Hepatocyte (in vitro differentiated cells): ENCODE data around the gene RPP25. TPM values are rescaled to one million over a fixed set of nuclear protein-coding genes. Genes with fewer than 3 reads are reported as not detected.

Source experiments
- DNase-seq: peaks from one replicate; pipeline ENCODE4 v3.0.0-alpha.2; 2016; ENCODE audit warnings: low spot score
- H2AFZ ChIP-seq: fragments of 200-600 bp; sonication (generic); 2 replicates; pipeline ENCODE4 v1.6.0; 2016; ENCODE audit warnings: antibody characterized with exemption, mild to moderate bottlenecking
- H3K27ac ChIP-seq: fragments of 200-600 bp; sonication (generic); 2 replicates; pipeline ENCODE4 v1.5.1; 2016; ENCODE audit warnings: mild to moderate bottlenecking
- H3K27me3 ChIP-seq: fragments of 200-600 bp; sonication (generic); 2 replicates; pipeline ENCODE4 v1.6.1; 2016
- H3K36me3 ChIP-seq: fragments of 200-600 bp; sonication (generic); replicated peaks from 2 replicates; pipeline ENCODE4 v1.5.1; 2016; ENCODE audit warnings: low read depth; ENCODE audit not compliant: insufficient read depth
- H3K4me1 ChIP-seq: fragments of 200-600 bp; sonication (generic); 2 replicates; pipeline ENCODE4 v1.5.1; 2016; ENCODE audit warnings: mild to moderate bottlenecking, moderate library complexity; ENCODE audit not compliant: insufficient read depth
- H3K4me2 ChIP-seq: fragments of 200-600 bp; sonication (generic); 2 replicates; pipeline ENCODE4 v1.6.0; 2016
- H3K4me3 ChIP-seq: fragments of 200-600 bp; sonication (generic); 2 replicates; pipeline ENCODE4 v1.5.1; 2016; ENCODE audit warnings: mild to moderate bottlenecking
- H3K79me2 ChIP-seq: fragments of 200-600 bp; sonication (generic); 2 replicates; pipeline ENCODE4 v1.6.0; 2017; ENCODE audit warnings: mild to moderate bottlenecking
- H3K9me2 ChIP-seq: fragments of 200-600 bp; sonication (generic); replicated peaks from 2 replicates; pipeline ENCODE4 v1.6.0; 2017; ENCODE audit warnings: mild to moderate bottlenecking; ENCODE audit not compliant: insufficient read depth
- H3K9me3 ChIP-seq: fragments of 200-600 bp; sonication (generic); 2 replicates; pipeline ENCODE4 v1.5.1; 2016; ENCODE audit warnings: low read depth, mild to moderate bottlenecking
- H4K20me1 ChIP-seq: fragments of 200-600 bp; sonication (generic); 2 replicates; pipeline ENCODE4 v1.6.0; 2016; ENCODE audit warnings: mild to moderate bottlenecking; ENCODE audit not compliant: insufficient read depth, poor library complexity, severe bottlenecking
- EZH2 ChIP-seq: fragments of 200-600 bp; sonication (generic); IDR thresholded peaks from 2 replicates; pipeline ENCODE4 v1.6.1; 2016; ENCODE audit warnings: antibody characterized with exemption, mild to moderate bottlenecking, borderline replicate concordance
- EZH2phosphoT487 ChIP-seq: fragments of 200-600 bp; sonication (generic); IDR thresholded peaks from one replicate; pipeline ENCODE4 v1.6.1; 2018; ENCODE audit warnings: antibody characterized with exemption, mild to moderate bottlenecking, low read depth, moderate library complexity; ENCODE audit not compliant: unreplicated experiment, severe bottlenecking
- WGBS: methylation state at CpG from one replicate; pipeline ENCODE4 v1.1.6; 2016; ENCODE audit warnings: low lambda C conversion rate; ENCODE audit errors: missing lambda C conversion rate; 5-methylcytosine and 5-hydroxymethylcytosine counted together
- polyA plus RNA-seq: library from polyadenylated mRNA; unstranded; fragments of >200 nt; fragmentation: Nextera tagmentation; extraction: Ambion mirVana; gene quantifications from 2 replicates; pipeline ENCODE4 v1.2.1, GENCODE V29; 2016
- total RNA-seq: library from RNA; depleted of rRNA; stranded (reverse); fragments of >200 nt; gene quantifications from 2 replicates; pipeline ENCODE4 v1.2.3, GENCODE V29; 2014
- TF ChIP-seq, protein P1 (sequence below): fragments of 200-600 bp; sonication (generic); IDR thresholded peaks from 2 replicates; pipeline ENCODE4 v1.5.1; 2016; ENCODE audit warnings: antibody characterized with exemption, mild to moderate bottlenecking; ENCODE audit not compliant: poor library complexity

Gene RPP25
- total and polyA plus RNA-seq, 2 experiments from 2014 or later: 22.7 to 60.4 TPM

DNA sequence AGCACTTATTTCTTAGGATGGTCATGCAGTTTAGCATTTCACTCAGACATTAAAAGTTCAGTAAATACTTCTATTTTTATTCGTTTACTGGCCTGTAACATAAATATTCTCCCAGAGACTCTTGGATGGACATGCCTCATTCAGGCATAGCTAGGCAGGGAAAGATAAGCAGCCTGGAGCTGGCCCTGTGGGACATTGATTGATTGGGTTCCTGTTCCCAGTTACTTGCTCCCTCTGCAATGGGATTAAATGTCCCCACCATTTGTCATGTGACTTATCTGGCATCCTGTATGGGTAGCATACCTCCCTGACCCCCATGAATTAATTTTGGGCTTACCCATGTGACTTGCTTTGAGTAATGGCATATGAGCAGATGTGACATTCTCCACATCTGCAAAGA is 36.0 kb upstream of the RPP25 start:
- no peaks in the 10 kb centered on the region for H3K9me3 ChIP-seq
- no peak overlapping the region for H2AFZ ChIP-seq

DNA sequence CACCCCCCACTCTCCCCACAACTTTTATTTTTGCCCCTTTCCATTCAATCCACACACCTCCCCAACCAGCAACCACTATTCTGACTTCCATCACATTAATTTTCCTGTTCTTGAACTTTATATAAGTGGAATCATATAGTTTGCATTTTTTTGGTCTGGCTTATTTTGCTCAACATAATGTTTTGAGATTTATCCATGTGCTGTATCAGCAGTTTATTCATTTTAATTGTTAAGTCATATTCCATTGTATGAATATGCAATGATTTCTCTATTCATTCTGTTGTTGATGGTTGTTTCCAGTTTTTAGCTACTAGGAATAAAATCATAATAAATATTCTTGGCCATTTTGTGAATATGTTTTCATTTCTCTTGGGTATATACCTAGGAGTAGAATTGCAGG is 33.0 kb upstream of the RPP25 start:
- no peak overlapping the region for H2AFZ ChIP-seq
- no peaks in the 10 kb centered on the region for H3K4me1 ChIP-seq
- H3K9me2 ChIP-seq: no peaks in the 10 kb centered on the region
- peaks cover 10% of the 10 kb centered on the region for H3K27me3 ChIP-seq
- H3K27ac ChIP-seq: no peak overlapping the region
- TF ChIP-seq EZH2phosphoT487: no peak
- TF ChIP-seq, protein P1, sequence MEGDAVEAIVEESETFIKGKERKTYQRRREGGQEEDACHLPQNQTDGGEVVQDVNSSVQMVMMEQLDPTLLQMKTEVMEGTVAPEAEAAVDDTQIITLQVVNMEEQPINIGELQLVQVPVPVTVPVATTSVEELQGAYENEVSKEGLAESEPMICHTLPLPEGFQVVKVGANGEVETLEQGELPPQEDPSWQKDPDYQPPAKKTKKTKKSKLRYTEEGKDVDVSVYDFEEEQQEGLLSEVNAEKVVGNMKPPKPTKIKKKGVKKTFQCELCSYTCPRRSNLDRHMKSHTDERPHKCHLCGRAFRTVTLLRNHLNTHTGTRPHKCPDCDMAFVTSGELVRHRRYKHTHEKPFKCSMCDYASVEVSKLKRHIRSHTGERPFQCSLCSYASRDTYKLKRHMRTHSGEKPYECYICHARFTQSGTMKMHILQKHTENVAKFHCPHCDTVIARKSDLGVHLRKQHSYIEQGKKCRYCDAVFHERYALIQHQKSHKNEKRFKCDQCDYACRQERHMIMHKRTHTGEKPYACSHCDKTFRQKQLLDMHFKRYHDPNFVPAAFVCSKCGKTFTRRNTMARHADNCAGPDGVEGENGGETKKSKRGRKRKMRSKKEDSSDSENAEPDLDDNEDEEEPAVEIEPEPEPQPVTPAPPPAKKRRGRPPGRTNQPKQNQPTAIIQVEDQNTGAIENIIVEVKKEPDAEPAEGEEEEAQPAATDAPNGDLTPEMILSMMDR: no peak
- no peak for TF ChIP-seq EZH2
- H3K36me3 ChIP-seq: no peaks in the 10 kb centered on the region
- H3K4me3 ChIP-seq: no peak overlapping the region
- no peak for DNase-seq
- H3K79me2 ChIP-seq: no peaks in the 10 kb centered on the region
- no peak overlapping the region for H3K4me2 ChIP-seq
- H3K9me3 ChIP-seq: no peaks in the 10 kb centered on the region
- H4K20me1 ChIP-seq: no peaks in the 10 kb centered on the region

More for the DNA sequence above, 36.0 kb upstream of the RPP25 start:
- no peak for TF ChIP-seq EZH2
- 62% methylated on average over 1 of the region's 1 CpG for WGBS
- no peaks in the 10 kb centered on the region for H3K9me2 ChIP-seq
- no peak overlapping the region for H3K4me2 ChIP-seq
- peaks cover 5% of the 10 kb centered on the region for H3K79me2 ChIP-seq
- H3K27me3 ChIP-seq: peaks cover 4% of the 10 kb centered on the region
- H3K27ac ChIP-seq: no peak overlapping the region
- DNase-seq: no peak
- H3K4me1 ChIP-seq: peaks cover 9% of the 10 kb centered on the region
- H4K20me1 ChIP-seq: no peaks in the 10 kb centered on the region
- H3K36me3 ChIP-seq: no peaks in the 10 kb centered on the region
- no peak overlapping the region for H3K4me3 ChIP-seq

DNA sequence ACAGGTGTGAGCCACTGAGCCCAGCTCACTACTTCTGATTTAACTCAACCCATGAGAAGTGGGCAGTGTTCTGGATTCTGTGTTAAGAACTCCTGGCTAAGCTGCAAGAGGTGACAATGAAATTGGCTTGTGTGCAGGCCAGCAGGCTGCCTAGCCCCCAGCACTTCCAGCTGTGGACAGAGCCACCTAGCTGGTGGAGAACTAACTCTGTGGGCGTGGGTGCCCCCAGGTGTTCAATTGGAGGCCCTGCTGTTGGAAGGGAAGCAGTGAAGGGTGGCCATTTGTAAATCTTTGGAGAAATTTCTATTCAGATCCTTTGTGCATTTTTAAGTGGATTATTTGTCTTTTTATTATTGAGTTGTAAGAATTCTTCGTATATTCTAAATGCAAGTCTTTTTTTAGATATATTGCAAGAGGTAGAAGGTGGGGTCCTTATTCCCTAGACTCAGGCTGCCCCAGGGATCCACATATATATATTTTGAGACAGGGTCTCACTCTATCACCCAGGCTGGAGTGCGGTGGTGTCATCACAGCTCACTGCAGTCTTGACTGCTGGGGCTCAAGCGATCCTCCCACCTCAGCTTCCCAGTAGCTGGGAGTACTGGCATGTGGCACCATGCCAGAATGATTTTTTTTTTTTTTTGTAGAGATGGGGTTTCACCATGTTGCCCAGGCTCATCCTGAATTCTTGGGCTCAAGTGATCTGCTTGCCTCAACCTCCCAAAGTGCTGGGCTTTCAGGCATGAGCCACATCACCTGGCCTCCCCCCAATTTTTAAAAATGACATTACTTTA is 31.6 kb upstream of the RPP25 start:
- Histone ChIP-seq H3K27me3 (peaks cover 10% of the 10 kb centered on the region), H3K27ac (no peak overlapping the region), H3K4me3 (no peak overlapping the region), H3K36me3 (no peaks in the 10 kb centered on the region), H2AFZ (no peak overlapping the region), H3K9me2 (no peaks in the 10 kb centered on the region), H4K20me1 (no peaks in the 10 kb centered on the region), H3K4me2 (no peak overlapping the region), H3K79me2 (no peaks in the 10 kb centered on the region), H3K4me1 (no peaks in the 10 kb centered on the region), H3K9me3 (no peaks in the 10 kb centered on the region)
- TF ChIP-seq EZH2: no peak
- TF ChIP-seq, protein P1: peak; percentile 56
- 41% methylated on average over 4 of the region's 4 CpGs for WGBS
- peak; percentile 78 for DNase-seq

DNA sequence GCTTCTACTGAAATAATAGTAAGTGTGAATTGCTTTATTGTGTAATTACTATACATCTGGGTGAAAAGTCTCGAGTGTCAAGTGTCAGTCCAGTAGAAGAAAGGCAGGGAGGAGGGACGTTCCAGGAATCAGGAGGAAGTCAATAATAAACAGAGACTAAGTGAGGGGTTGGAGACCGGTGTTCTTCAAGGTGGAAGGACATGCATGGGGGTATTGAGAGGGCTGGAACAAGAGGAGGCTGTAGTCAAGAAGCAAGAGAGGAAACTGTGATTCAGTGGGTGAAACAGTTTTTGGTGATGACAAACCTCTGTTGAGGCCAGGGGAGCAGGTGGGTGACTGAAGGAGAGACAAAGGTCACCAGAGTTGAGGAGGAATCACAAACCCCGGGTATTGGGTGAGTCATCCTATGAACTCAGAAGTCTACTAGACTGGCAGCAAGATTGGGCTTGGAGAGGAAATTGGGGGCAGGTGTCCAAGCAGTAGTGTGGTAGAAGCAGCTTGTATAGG is 27.2 kb upstream of the RPP25 start:
- H3K4me2 ChIP-seq: no peak overlapping the region
- H3K79me2 ChIP-seq: no peaks in the 10 kb centered on the region
- H3K9me3 ChIP-seq: no peaks in the 10 kb centered on the region
- no peak for DNase-seq
- H3K27me3 ChIP-seq: peaks cover 6% of the 10 kb centered on the region
- no peak overlapping the region for H3K27ac ChIP-seq
- WGBS: 35% methylated on average over 4 of the region's 4 CpGs
- no peaks in the 10 kb centered on the region for H3K36me3 ChIP-seq
- TF ChIP-seq EZH2phosphoT487 (no peak), EZH2 (no peak)
- TF ChIP-seq, protein P1: no peak
- H4K20me1 ChIP-seq: no peaks in the 10 kb centered on the region
- H3K4me3 ChIP-seq: no peak overlapping the region
- no peak overlapping the region for H2AFZ ChIP-seq
- H3K9me2 ChIP-seq: no peaks in the 10 kb centered on the region
- no peaks in the 10 kb centered on the region for H3K4me1 ChIP-seq
